Femur (tissue), 1 donor: Measurements from ENCODE around the gene TAOK2.
"Not testable (repeated sequence)": the region's sequence is repeated elsewhere in the genome, so short reads cannot be mapped to it uniquely, and the experiment has no call there.

Experiments used
- DNase-seq: peaks from one replicate; pipeline ENCODE4 v3.0.0-alpha.2; 2017

TAOK2 gene

GRCh38 chr16:30004811-30005242, 31.2 kb downstream of the TAOK2 start:
- DNase-seq: no peak

GRCh38 chr16:30005341-30006094, 31.9 kb downstream of the TAOK2 start:
- peak; percentile 52 for DNase-seq

- DNase-seq: no peak
These were observed 32.4 kb downstream of the TAOK2 start for GRCh38 chr16:30006095-30006473.

GRCh38 chr16:30006659-30007377, 33.1 kb downstream of the TAOK2 start:
- DNase-seq: no peak

- no peak for DNase-seq
These were observed 33.8 kb downstream of the TAOK2 start for GRCh38 chr16:30007378-30007895.

GRCh38 chr16:30009085-30009862, 35.6 kb downstream of the TAOK2 start:
- DNase-seq: no peak

- DNase-seq: no peak
These were observed 36.5 kb downstream of the TAOK2 start for GRCh38 chr16:30009990-30010843.

- DNase-seq: no peak
These were observed 37.4 kb downstream of the TAOK2 start, which contains the start of gene DOC2A for GRCh38 chr16:30010844-30011713. Gene DOC2A, minus strand, starts transcription at chr16:30011027. Its CDS starts 805 bp downstream, at chr16:30010222.

- no peak for DNase-seq
These were observed 38.2 kb downstream of the TAOK2 start for GRCh38 chr16:30011714-30012504.

GRCh38 chr16:30012598-30012997, 38.9 kb downstream of the TAOK2 start:
- not testable (repeated sequence) for DNase-seq

GRCh38 chr16:30015450-30015849, 41.8 kb downstream of the TAOK2 start:
- DNase-seq: not testable (repeated sequence)

GRCh38 chr16:30016555-30017276, 43.0 kb downstream of the TAOK2 start:
- DNase-seq: no peak

- no peak for DNase-seq
These were observed 43.6 kb downstream of the TAOK2 start for GRCh38 chr16:30017277-30017656.

GRCh38 chr16:30017937-30018336, 44.3 kb downstream of the TAOK2 start:
- DNase-seq: not testable (repeated sequence)

- DNase-seq: no peak
These were observed 45.1 kb downstream of the TAOK2 start for GRCh38 chr16:30018731-30019158.

GRCh38 chr16:30022887-30023286, 49.2 kb downstream of the TAOK2 start, which contains the start of gene C16orf92:
Gene C16orf92, plus strand, starts transcription at chr16:30023198. Its CDS starts 143 bp downstream, at chr16:30023341.
- no peak for DNase-seq

GRCh38 chr16:30023586-30023985, 49.9 kb downstream of the TAOK2 start:
- no peak for DNase-seq

GRCh38 chr16:30024451-30024850, 50.8 kb downstream of the TAOK2 start:
- no peak for DNase-seq

- no peak for DNase-seq
These were observed 51.5 kb downstream of the TAOK2 start for GRCh38 chr16:30025156-30025555.
